ACC112 (cell line): ENCODE data around the gene RSBN1L.

Experiments
- H2AFZ ChIP-seq: fragments of 200-600 bp; sonication (generic); one replicate; pipeline ENCODE4 v1.6.0; 2017; ENCODE audit warnings: antibody characterized with exemption, low read length; ENCODE audit not compliant: unreplicated experiment
- H3K27ac ChIP-seq: fragments of 200-600 bp; sonication (generic); 2 replicates; pipeline ENCODE4 v1.5.1; 2014; ENCODE audit warnings: low read depth, mild to moderate bottlenecking, antibody characterized with exemption, low read length, moderate library complexity
- H3K27me3 ChIP-seq: fragments of 200-600 bp; sonication (generic); 2 replicates; pipeline ENCODE4 v1.6.1; 2014; ENCODE audit warnings: mild to moderate bottlenecking, antibody characterized with exemption, low read length, moderate library complexity, mixed read lengths; ENCODE audit not compliant: insufficient read depth
- H3K36me3 ChIP-seq: fragments of 200-600 bp; sonication (generic); 2 replicates; pipeline ENCODE4 v1.6.1; 2016; ENCODE audit warnings: mild to moderate bottlenecking, antibody characterized with exemption, low read length, moderate library complexity, mixed read lengths; ENCODE audit not compliant: insufficient read depth
- H3K4me1 ChIP-seq: fragments of 200-600 bp; sonication (generic); one replicate; pipeline ENCODE4 v1.6.1; 2016; ENCODE audit warnings: low read length, mixed read lengths; ENCODE audit not compliant: insufficient read depth, unreplicated experiment, control insufficient read depth
- H3K4me3 ChIP-seq: fragments of 200-600 bp; sonication (generic); 2 replicates; pipeline ENCODE4 v1.5.1; 2014; ENCODE audit warnings: mild to moderate bottlenecking, low read depth, low read length
- H3K79me2 ChIP-seq: fragments of 200-600 bp; sonication (generic); one replicate; pipeline ENCODE4 v1.6.0; 2016; ENCODE audit warnings: low read length; ENCODE audit not compliant: control insufficient read depth, unreplicated experiment, insufficient read depth

Gene RSBN1L

GRCh38 chr7:77822269-77822668, 126.0 kb downstream of the RSBN1L start:
- peaks cover 10% of the 10 kb centered on the region for H3K79me2 ChIP-seq
- no peak overlapping the region for H3K27ac ChIP-seq
- peaks cover 16% of the 10 kb centered on the region; the same call in 1 of the 2 replicates for H3K36me3 ChIP-seq
- no peaks in the 10 kb centered on the region for H3K4me1 ChIP-seq
- H3K27me3 ChIP-seq: no peaks in the 10 kb centered on the region
- H3K4me3 ChIP-seq: no peak overlapping the region
- no peak overlapping the region for H2AFZ ChIP-seq

DNA sequence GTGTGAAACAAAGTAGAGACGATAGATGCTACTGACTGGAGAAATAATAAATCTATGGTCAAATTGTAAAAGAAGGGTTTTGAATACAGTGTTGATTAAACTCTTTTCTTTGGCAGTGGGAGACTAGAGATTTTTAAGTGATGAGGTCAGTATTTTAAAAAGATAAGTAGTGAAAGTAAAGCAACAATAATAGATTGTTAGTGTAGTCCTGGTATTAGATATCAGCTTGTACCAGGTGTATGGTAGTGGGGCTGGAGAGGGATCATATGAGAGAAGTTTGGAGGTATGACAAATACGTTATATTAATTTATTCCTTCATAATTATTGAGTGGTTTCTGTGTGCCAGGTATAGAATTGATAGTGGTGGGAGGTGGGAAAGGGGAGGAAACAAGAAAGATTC, 127.5 kb downstream of the RSBN1L start:
- no peak overlapping the region for H2AFZ ChIP-seq
- no peaks in the 10 kb centered on the region for H3K27me3 ChIP-seq
- peaks cover 16% of the 10 kb centered on the region; the same call in 1 of the 2 replicates for H3K36me3 ChIP-seq
- H3K4me3 ChIP-seq: no peak overlapping the region
- H3K27ac ChIP-seq: no peak overlapping the region
- H3K4me1 ChIP-seq: no peaks in the 10 kb centered on the region
- H3K79me2 ChIP-seq: peaks cover 10% of the 10 kb centered on the region

DNA sequence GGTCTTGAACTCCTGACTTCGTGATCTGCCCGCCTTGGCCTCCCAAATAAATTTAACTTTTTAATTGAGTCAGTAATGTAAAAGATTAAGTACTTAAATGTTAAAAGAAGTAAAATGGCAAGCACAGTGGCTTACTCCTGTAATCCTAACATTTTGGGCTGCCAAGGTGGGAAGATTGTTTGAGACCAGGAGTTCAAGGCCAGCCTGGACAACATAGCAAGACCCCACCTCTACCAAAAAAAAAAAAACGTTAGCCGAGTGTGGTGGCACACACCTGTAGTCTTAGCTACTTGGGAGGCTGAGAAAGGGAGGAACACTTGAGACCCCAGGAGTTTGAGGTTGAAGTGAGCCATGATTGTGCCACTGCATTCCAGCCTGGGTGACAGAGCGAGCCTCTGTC, 128.4 kb downstream of the RSBN1L start:
- no peaks in the 10 kb centered on the region for H3K27me3 ChIP-seq
- no peak overlapping the region for H3K4me3 ChIP-seq
- H3K27ac ChIP-seq: no peak overlapping the region
- H3K79me2 ChIP-seq: peaks cover 10% of the 10 kb centered on the region
- peaks cover 16% of the 10 kb centered on the region; the same call in 1 of the 2 replicates for H3K36me3 ChIP-seq
- no peaks in the 10 kb centered on the region for H3K4me1 ChIP-seq
- no peak overlapping the region for H2AFZ ChIP-seq

DNA sequence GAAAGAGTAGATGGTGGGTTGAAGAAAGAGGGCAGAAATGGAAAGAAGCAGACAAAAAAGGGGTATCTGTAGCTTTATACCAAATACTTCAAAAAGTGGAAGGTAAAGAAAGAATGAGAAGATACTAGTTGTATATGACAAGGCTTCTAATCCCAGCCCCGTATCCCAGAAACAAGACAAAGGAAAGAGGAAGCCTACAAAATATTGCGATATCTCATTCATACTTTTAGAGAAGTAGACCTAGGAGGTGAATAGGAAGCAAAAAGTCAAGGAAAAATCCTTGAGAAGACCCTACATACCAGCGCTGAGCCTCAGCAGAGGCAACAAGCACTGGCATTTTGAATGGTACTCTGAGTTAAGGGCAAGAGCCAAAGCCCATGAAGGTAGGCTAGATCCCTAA, 128.9 kb downstream of the RSBN1L start:
- H2AFZ ChIP-seq: no peak overlapping the region
- no peak overlapping the region for H3K4me3 ChIP-seq
- no peak overlapping the region for H3K27ac ChIP-seq
- peaks cover 15% of the 10 kb centered on the region; the same call in 1 of the 2 replicates for H3K36me3 ChIP-seq
- no peaks in the 10 kb centered on the region for H3K27me3 ChIP-seq
- H3K79me2 ChIP-seq: peaks cover 10% of the 10 kb centered on the region
- H3K4me1 ChIP-seq: no peaks in the 10 kb centered on the region

DNA sequence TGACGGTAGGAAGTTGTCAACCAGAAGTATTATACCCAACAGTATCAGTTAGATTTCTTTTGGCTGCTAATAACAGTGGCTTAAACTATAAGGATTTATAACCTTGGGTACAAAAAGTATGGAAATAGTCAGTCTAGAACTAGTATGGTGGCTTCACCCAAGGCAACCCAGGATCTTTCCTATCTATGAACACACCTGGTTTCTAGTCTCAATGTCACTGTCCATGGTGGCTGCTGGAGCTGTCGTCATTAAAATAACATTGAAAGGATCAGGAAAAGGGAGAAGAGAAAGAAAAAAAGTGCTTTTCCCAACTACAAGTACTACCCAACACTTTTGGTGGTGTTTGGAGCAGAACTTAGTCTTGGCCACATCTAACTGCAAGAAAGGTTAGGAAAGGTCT, 130.0 kb downstream of the RSBN1L start:
- no peaks in the 10 kb centered on the region for H3K4me1 ChIP-seq
- no peaks in the 10 kb centered on the region for H3K27me3 ChIP-seq
- H3K79me2 ChIP-seq: peaks cover 10% of the 10 kb centered on the region
- peaks cover 8% of the 10 kb centered on the region; the same call in 1 of the 2 replicates for H3K36me3 ChIP-seq
- H2AFZ ChIP-seq: no peak overlapping the region
- no peak overlapping the region for H3K4me3 ChIP-seq
- H3K27ac ChIP-seq: no peak overlapping the region

DNA sequence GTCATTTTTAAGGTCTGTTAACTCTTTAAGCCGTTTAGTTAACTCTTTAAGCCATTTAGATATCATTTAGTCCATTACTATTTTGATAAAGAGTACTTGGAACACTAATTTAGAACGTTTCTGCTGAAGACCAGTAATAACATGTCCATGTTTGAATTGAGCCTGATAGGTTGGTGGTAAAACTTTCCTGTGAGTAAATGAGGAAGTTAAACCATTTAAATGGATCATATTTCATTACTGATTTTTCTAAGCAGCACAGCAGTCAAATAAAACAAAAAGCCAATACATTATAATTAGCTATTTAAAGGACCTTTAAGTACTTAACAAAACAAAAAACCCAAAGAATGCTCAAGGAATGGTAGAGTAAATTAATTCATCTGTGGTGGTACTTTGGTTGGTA, 131.7 kb downstream of the RSBN1L start:
- Histone ChIP-seq H3K4me3 (no peak overlapping the region), H3K27ac (no peak overlapping the region), H2AFZ (no peak overlapping the region), H3K36me3 (peaks cover 8% of the 10 kb centered on the region; the same call in 1 of the 2 replicates), H3K4me1 (no peaks in the 10 kb centered on the region), H3K79me2 (peaks cover 5% of the 10 kb centered on the region), H3K27me3 (no peaks in the 10 kb centered on the region)

DNA sequence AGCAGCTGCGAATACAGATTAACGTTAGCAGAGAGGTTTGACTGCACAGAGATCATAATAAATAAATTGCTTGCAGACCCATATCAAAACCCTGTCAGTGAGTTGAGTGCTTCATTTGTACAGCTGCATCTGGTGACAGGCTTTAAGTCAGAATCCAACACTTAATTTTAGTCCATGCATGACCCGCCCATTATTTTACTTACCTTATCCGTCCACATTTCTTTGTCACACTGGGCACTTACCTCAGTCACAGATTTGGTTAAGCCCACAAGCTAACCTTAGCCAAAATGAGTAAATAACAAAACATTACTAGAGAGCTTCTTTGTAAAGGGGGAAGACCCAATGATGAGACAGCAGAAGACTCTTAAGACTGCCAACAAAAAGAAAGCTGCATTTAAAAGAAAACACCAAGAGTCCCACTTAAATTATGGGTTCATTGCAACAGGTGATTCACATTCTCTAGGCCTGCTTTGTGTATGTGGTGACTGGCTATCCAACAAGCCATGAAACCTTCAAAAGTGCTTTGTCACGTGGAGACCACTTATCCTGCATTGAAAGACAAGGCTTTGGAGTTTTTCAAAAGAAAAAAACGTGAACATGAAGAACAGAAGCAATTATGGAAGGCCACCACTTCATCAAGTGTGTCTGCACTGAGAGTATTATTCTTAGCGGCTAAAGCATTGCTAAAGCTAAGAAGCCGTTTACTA, 134.5 kb downstream of the RSBN1L start:
- Histone ChIP-seq H2AFZ (no peak overlapping the region), H3K36me3 (peaks cover 7% of the 10 kb centered on the region; the same call in 1 of the 2 replicates), H3K27ac (no peak overlapping the region), H3K4me1 (peaks cover 7% of the 10 kb centered on the region), H3K4me3 (no peak overlapping the region), H3K27me3 (no peaks in the 10 kb centered on the region), H3K79me2 (peaks cover 5% of the 10 kb centered on the region)

- peaks cover under 1% of the 10 kb centered on the region; the same call in 1 of the 2 replicates for H3K36me3 ChIP-seq
- no peak overlapping the region for H2AFZ ChIP-seq
- H3K27me3 ChIP-seq: no peaks in the 10 kb centered on the region
- no peak overlapping the region for H3K4me3 ChIP-seq
- H3K27ac ChIP-seq: no peak overlapping the region
- peaks cover 7% of the 10 kb centered on the region for H3K4me1 ChIP-seq
- H3K79me2 ChIP-seq: peaks cover 5% of the 10 kb centered on the region
Observed at GRCh38 chr7:77831481-77831880, 135.2 kb downstream of the RSBN1L start.

DNA sequence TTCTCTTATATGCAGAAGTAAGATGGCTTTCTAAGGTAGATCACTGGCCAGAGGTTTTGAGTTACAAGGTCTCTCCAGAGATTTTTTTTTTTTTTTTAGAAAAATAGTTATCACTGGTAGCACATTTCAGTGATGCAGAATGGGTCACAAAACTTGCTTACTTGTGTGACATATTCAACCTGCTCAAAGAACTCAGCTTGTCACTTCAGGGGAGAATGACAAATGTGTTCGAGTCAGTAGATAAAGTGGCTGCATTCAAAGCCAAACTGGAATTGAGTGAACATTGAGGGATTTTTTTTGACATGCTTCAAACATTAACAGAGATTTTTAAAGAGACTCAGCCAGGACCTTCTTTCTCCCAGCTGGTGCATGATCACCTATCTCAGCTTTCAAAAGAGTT, 135.7 kb downstream of the RSBN1L start:
- no peaks in the 10 kb centered on the region for H3K27me3 ChIP-seq
- peaks cover 7% of the 10 kb centered on the region for H3K4me1 ChIP-seq
- no peaks in the 10 kb centered on the region for H3K36me3 ChIP-seq
- no peak overlapping the region for H2AFZ ChIP-seq
- H3K79me2 ChIP-seq: peaks cover 5% of the 10 kb centered on the region
- no peak overlapping the region for H3K27ac ChIP-seq
- H3K4me3 ChIP-seq: no peak overlapping the region
